ENCODE data around the gene CUL3.
"Not testable (repeated sequence)": the region's sequence is repeated elsewhere in the genome, so short reads cannot be mapped to it uniquely, and the experiment has no call there.

- not testable (repeated sequence) for TF ChIP-seq CTCF, POLR2A (IDR thresholded peaks at IDR 0.05)
These were observed 99.8 kb downstream of the CUL3 start for GRCh38 chr2:224485081-224486014.
